ENCODE data around the gene WDR90.

GRCh38 chr16:609984-610383 is 39.2 kb upstream of the WDR90 start:
- no peak for TF ChIP-seq GATA3 (IDR thresholded peaks at IDR 0.05; ENCODE audit: low read depth, low read length)
- no peak for TF ChIP-seq GATA2 (IDR thresholded peaks at IDR 0.05; ENCODE audit: low read depth, low read length)

Data from SH-SY5Y (cell line).